Measurements from ENCODE around the gene ABCB10. TPM values are rescaled to one million over a fixed set of nuclear protein-coding genes. Genes with fewer than 3 reads are reported as not detected.

The ABCB10 gene
- total RNA-seq, 2 experiments from 2014 or later: 16.4 to 27.2 TPM

- H3K36me3 ChIP-seq (ENCODE audit: insufficient read depth, low read length): peaks cover 65% of the 10 kb centered on the region
- no peak for DNase-seq (ENCODE audit: low spot score)
- H3K4me3 ChIP-seq (ENCODE audit: low read depth, low read length, poor library complexity, severe bottlenecking): no peak overlapping the region
- ChIA-PET CTCF (ENCODE audit: unreplicated experiment) (no interaction called here), POLR2A (no interaction called here)
- TF ChIP-seq CTCF (conservative IDR thresholded peaks at IDR 0.05; ENCODE audit: low read length) (no peak), EZH2phosphoT487 (IDR thresholded peaks at IDR 0.05; ENCODE audit: borderline replicate concordance, low read depth, low read length) (no peak)
- no peaks in the 10 kb centered on the region for H3K9me3 ChIP-seq (ENCODE audit: low read length)
- no peaks in the 10 kb centered on the region for H3K79me2 ChIP-seq (ENCODE audit: insufficient read depth, low read depth, low read length)
- no TSS peak for BruUV-seq (replicated peaks)
- no peak overlapping the region for H2AFZ ChIP-seq (ENCODE audit: low read length)
- H3K4me2 ChIP-seq (ENCODE audit: low read length): no peak overlapping the region
- intact Hi-C loops (cut with micrococcal nuclease; ENCODE audit: unreplicated experiment): no loop called here
- H3K9me2 ChIP-seq (ENCODE audit: insufficient read depth, low read length): no peaks in the 10 kb centered on the region
- no peaks in the 10 kb centered on the region for H3K4me1 ChIP-seq (ENCODE audit: insufficient read depth, low read length, poor library complexity, severe bottlenecking)
- H3K27ac ChIP-seq (ENCODE audit: low read depth, low read length, poor library complexity, severe bottlenecking): no peak overlapping the region
- H4K20me1 ChIP-seq (ENCODE audit: insufficient read depth, low read length): no peaks in the 10 kb centered on the region
Observed at GRCh38 chr1:229536982-229537381, 21.5 kb downstream of the ABCB10 start.

- ChIA-PET CTCF (ENCODE audit: unreplicated experiment) (no interaction called here), POLR2A (no interaction called here)
- Histone ChIP-seq H3K79me2 (ENCODE audit: insufficient read depth, low read depth, low read length) (no peaks in the 10 kb centered on the region), H3K27ac (ENCODE audit: low read depth, low read length, poor library complexity, severe bottlenecking) (no peak overlapping the region), H2AFZ (ENCODE audit: low read length) (no peak overlapping the region), H3K4me3 (ENCODE audit: low read depth, low read length, poor library complexity, severe bottlenecking) (no peak overlapping the region), H3K4me2 (ENCODE audit: low read length) (no peak overlapping the region), H3K9me2 (ENCODE audit: insufficient read depth, low read length) (no peaks in the 10 kb centered on the region), H3K4me1 (ENCODE audit: insufficient read depth, low read length, poor library complexity, severe bottlenecking) (no peaks in the 10 kb centered on the region), H4K20me1 (ENCODE audit: insufficient read depth, low read length) (no peaks in the 10 kb centered on the region), H3K9me3 (ENCODE audit: low read length) (no peaks in the 10 kb centered on the region), H3K36me3 (ENCODE audit: insufficient read depth, low read length) (peaks cover 65% of the 10 kb centered on the region)
- no TSS peak for BruUV-seq (replicated peaks)
- intact Hi-C loops (cut with micrococcal nuclease; ENCODE audit: unreplicated experiment): no loop called here
- no peak for TF ChIP-seq CTCF (conservative IDR thresholded peaks at IDR 0.05; ENCODE audit: low read length)
- TF ChIP-seq EZH2phosphoT487 (IDR thresholded peaks at IDR 0.05; ENCODE audit: borderline replicate concordance, low read depth, low read length): no peak
- DNase-seq (ENCODE audit: low spot score): no peak
Observed at GRCh38 chr1:229535230-229535629, 23.3 kb downstream of the ABCB10 start.

GRCh38 chr1:229531326-229531725 lies 27.2 kb downstream of the ABCB10 start:
- Histone ChIP-seq H3K4me3 (ENCODE audit: low read depth, low read length, poor library complexity, severe bottlenecking) (no peak overlapping the region), H3K36me3 (ENCODE audit: insufficient read depth, low read length) (peaks cover 52% of the 10 kb centered on the region), H3K4me1 (ENCODE audit: insufficient read depth, low read length, poor library complexity, severe bottlenecking) (no peaks in the 10 kb centered on the region), H3K27ac (ENCODE audit: low read depth, low read length, poor library complexity, severe bottlenecking) (no peak overlapping the region), H3K79me2 (ENCODE audit: insufficient read depth, low read depth, low read length) (no peaks in the 10 kb centered on the region), H3K4me2 (ENCODE audit: low read length) (no peak overlapping the region), H3K9me2 (ENCODE audit: insufficient read depth, low read length) (no peaks in the 10 kb centered on the region), H2AFZ (ENCODE audit: low read length) (no peak overlapping the region), H3K9me3 (ENCODE audit: low read length) (no peaks in the 10 kb centered on the region), H4K20me1 (ENCODE audit: insufficient read depth, low read length) (no peaks in the 10 kb centered on the region)
- DNase-seq (ENCODE audit: low spot score): no peak
- BruUV-seq (replicated peaks): no TSS peak
- intact Hi-C loops (cut with micrococcal nuclease; ENCODE audit: unreplicated experiment): no loop called here
- CTCF ChIA-PET (ENCODE audit: unreplicated experiment): no interaction called here
- POLR2A ChIA-PET: interaction anchor here (0.7 to 1.9 kb wide), 2 partner anchors 11 to 41 kb away, joined by 4 to 9 read pairs; no protein-coding TSS in a partner anchor
- no peak for TF ChIP-seq EZH2phosphoT487 (IDR thresholded peaks at IDR 0.05; ENCODE audit: borderline replicate concordance, low read depth, low read length)
- TF ChIP-seq CTCF (conservative IDR thresholded peaks at IDR 0.05; ENCODE audit: low read length): no peak

Measured in OCI-LY7 (cell line).